HG02763 (cell line): Measurements from ENCODE around the gene MAPK13.

Experiments used
- ATAC-seq: cut with Tn5 transposase; IDR thresholded peaks from one replicate; pipeline ENCODE4 v1.9.1; 2021; ENCODE audit warnings: mild to moderate bottlenecking, moderate library complexity; ENCODE audit not compliant: unreplicated experiment

MAPK13 gene

DNA sequence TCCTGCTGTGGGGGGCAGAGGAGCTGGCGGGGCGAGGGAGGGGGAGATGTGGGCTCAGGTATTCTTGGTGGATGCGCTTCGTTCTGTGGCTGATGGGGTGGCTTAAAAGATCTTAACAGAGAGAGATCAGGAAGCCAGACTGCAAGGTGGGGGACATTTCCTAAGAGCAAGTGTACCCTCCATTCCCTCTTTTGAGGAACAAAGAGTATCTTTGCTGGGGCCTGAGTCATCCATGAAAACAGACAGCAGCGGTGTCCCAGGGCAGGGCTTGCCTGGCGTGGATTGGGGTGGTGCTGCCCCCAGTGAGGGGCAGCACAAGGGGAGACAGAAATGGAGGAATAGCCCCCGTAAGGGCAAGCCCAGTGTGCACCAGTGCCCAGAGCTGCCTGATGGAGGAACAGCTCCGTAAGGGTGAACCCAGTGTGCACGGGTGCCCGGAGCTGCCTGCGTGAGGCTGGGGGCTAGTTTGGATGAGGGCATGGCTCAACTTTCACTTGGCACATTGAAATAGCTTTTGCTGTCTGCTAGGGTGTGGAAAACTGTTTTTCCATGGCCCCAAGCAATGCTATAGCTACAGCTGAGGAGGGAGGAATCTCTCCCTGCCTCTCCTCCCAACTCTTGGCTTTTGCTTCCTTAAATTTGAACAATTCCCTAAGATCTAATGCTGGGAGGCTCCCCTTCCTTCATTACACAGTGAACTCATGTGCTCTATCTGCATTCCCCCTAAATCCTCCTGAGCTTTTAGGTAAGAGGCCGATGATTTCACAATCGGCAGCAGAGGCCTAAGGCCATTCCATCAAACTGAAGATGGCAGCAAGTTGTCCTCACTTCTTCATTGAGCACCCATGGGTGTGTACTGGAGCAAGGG lies 12.9 kb downstream of the MAPK13 start:
- no peak for ATAC-seq

DNA sequence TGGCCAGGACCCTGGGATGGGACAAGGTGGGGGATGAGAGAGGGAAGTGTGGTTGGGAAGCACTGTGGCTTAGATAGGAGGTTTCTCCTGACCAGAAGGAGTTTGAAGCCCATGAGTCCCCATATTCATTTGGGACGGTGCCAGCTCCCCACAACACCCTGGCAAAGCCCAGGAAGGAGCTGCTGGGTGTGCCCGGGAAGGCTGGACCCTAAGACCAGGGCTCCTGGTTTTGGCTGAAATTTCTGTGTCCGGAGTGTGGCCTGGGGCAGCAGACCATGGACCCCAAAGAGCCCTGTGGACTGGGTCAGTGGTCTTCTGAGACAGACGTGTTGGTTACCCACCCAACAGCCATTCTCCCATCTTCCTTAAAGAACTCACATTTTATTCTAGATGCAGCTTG lies 15.2 kb downstream of the MAPK13 start:
- no peak for ATAC-seq

DNA sequence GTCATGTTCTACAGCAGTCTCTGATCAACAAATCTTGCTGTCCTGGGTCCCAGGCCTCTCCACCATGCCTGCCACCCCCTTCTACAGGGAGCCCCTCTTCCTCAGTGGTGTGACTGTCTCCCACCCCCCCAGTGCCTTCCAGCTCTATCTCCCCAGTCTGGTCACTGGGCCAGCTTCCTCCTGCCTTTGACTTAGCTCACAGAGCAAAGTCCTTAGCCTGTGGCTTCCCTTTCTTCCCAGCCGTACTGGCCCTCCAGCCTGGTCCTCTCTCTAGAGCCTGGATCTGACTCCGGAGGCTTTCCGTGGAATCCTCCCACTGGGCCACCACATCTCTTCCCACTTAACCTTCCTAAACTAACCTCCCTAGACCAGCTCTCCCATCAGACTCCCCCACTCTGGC lies 17.0 kb downstream of the MAPK13 start:
- ATAC-seq, result no peak

DNA sequence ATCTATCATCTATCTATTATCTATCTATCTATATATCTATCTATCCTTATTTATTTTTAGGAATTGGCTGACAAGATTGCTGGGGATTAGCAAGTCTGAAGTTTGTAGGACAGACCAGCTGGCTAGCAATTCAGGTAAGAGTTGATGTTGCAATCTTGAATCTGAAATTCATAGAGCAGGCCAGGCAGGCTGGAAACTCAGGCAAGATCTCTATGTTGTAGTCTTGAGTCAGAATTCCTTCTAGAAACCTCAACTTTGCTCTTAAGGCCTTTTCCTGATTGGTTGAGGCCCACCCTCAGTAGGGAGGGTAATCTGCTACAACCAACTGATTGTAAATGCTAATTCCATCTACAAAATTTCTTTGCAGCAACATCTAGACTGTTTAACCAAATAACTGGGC lies 19.2 kb downstream of the MAPK13 start:
- ATAC-seq, result no peak

DNA sequence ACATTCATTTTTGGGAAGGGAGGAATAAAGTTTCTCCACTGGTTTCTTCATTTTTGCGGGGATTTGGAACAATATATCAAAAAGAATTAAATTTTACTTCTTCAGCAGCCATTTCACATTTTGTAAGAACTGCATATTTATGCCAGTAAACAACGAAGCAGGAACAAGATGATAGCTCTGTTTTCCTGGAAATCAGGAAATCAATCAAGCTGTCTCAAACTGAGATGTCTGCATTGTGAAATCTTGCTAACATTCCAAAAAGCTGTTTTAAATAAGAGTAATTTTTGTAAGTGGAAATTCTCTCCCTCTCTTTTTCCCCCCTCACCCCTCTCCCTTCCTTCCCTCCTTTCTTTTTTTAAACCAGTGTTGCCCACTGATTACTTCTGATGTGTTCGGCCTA lies 20.0 kb downstream of the MAPK13 start:
- no peak for ATAC-seq

DNA sequence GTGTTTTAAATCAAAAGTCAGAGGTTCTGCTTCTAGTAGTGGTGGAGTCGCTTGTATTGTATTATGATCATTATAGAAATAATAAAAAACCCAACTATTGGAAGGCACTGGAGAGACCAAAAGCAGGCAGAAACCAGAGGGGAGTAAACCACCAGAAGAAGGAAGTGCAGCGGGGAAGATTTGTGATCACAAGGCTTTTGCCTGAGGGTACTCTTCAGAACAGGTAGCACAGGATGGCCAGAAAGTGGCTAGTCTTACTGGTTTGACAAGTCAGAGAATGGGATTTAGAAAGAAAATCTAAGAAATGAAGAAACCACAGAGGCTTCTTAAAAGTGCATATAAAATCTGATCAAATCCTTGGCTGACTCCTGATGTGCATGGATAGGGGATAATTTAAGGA lies 24.0 kb downstream of the MAPK13 start:
- no peak for ATAC-seq

DNA sequence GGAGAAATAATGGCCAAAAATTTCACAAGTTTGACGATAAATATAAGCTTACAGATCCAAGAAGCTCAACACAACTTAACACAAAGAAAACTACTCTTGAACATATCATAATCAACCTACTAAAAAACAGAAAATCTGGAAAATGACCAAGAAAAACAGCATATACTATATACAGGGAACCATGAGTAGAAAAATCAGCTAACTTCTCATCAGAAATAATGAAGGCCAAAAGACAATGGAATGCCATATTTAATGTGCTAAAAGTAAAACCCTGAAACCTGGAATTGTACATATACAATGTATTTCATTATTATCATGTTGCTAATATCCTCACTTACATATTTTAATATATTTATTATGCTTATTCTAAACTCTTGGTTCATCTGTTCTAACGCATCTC lies 25.3 kb downstream of the MAPK13 start:
- no peak for ATAC-seq

DNA sequence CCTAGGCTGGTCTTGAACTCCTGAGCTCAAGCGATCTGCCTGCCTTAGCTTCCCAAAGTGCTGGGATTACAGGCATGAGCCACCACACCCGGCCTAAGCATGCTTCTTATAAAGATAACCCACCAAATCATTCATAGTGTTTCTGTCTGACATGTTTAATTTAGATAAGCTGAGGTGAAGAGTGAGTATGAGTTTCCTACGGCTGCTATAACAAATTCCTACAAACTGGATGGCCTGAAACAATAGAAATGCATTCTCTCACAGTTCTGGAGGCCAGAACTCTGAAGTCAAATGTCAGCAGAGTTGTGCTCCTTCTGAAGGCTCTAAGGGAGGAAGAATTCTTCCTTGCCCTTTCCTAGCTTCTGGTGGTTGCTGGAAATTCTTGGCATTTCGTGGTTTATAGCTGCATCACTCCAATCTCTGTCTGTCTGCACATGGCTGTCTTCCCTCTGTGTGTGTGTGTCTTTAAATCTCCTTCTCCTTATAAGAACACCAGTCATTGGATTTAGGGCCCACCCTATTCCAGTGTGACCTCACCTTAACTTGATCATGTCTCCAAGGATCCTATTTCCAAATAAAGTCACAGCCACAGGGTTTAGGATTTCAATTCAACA lies 29.9 kb downstream of the MAPK13 start:
- ATAC-seq, result no peak

DNA sequence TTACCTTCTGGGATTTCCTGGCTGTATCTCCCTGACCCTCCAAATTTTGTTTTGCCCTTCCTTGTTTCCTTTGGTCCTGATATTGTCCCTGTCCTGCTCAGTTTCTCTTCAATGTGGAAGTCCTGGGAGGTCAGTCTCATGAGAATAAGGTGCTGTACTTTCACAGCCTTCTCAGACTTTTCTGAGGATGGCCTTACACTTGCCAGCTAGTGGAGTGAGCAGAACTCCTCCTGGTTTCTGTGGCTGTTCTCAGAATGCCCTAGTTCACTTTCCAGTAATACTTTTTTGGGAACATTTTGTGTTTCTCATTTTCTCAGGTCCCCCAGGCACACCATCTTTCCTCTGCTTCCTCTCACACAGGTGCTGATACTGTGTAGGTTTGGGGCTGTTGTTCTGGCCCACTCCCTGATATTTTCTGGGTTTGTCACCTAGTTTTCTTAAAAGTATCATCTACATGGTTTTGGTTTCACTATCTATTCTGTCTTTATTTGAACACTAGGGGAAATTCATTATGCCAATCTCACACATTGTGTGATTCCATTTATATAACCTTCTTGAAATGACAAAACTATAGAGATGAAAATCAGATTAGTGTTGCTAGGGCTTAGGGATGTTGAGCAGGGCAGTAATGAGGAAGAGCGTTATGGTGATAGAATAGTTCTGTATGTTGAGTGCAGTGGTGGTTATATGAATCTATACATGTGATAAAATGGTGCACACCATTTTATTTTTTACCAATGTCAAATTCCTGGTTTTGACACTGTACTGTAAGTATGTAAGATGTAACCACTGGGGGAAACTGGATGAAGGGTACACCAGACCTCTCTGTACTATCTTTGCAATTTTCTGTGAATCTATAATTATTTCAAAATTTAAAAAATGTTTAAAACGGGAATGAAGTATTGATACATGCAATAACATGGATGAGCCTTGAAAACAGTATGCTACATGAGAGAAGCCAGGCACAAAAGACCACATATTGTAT lies 39.0 kb downstream of the MAPK13 start:
- ATAC-seq, result no peak

DNA sequence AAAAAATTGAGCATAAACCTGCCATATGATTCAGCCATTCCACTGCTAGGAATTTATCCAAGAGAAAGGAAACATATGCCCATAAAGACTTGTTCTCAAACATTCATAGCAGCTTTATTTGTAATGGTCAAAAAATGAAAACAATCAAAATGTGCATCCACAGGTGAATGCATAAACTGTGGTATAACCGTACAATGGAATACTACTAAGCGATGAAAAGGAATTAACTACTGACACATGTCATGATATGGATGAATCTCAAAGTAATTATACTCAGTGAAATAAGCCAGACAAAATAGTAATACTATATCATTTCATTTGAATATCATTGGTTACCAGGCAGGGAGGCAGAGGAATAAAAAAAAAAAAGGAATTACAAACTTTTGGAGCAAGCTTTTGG lies 40.4 kb downstream of the MAPK13 start:
- no peak for ATAC-seq

DNA sequence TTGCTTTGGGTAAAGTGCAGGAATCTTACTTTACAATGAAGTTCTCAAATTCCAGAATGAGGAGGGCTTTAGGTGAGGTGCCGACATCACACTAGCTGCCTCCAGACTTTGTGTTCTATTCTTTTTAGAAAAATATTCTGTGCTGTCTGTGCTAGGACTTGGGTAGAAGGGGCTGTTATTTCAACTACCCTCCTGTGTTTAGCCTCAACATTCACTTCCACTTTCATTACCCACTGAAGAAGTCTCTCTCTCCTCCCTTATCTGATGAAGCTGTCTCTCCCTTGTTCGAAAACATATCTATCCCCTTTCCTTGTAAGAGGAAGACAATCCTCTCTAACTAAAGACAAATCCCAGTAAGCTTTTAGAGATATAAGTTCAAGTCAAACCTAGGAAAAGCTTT lies 41.3 kb downstream of the MAPK13 start:
- ATAC-seq, result no peak

DNA sequence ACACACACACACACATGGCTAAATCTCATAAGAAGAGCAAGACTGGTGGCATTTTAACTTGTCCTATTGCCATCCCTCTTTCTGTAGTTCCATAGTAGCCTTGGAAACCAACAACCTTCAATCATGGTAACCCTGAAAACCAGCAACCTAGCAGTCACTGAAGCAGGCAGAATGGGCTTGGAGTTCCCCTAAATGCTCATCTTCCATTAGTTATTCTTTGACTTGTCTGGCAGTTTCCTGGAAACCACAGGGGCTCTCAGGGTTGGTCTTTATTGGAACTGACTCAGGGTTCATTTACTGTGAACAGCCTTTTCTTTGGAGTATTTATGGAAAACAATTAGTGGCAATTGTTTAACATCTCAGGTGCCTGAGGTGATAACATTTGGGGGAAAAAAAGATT lies 46.9 kb downstream of the MAPK13 start:
- no peak for ATAC-seq

DNA sequence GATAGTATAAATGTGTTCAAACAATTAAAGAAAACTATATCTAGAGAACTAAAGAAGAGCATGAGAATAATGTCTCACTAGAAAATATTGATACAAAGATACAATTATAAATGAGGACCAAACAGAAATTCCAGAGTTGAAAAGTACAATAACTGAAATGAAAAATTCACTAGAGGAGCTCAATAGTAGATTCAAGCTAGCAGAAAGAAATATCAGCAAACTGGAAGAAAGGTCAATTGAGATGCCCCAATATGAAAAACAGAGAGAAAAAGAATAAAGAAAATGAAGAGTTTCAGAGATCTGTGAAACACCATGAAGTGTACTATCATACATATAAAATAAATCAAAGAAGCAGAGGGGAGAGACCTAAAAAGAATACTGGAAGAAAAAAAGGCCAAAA lies 48.2 kb downstream of the MAPK13 start:
- no peak for ATAC-seq

DNA sequence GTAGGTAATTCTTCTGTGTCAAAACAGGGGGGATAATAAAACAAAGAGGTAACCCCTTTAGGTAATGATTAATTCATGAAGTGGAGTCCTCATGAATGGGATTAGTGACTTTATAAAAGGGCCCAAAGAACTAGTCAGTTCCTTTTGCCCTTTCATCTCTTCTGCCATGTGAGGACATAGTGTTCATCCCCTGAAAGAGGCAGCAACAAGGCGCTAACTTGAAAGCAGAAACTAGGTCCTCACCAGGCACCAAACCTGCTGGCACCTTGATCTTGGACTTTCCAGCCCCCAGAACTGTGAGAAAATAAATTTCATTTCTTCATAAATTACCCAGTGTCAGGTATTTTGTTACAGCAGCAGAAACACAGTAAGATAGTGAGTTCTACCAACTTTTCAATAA lies 49.8 kb downstream of the MAPK13 start:
- ATAC-seq, result no peak

DNA sequence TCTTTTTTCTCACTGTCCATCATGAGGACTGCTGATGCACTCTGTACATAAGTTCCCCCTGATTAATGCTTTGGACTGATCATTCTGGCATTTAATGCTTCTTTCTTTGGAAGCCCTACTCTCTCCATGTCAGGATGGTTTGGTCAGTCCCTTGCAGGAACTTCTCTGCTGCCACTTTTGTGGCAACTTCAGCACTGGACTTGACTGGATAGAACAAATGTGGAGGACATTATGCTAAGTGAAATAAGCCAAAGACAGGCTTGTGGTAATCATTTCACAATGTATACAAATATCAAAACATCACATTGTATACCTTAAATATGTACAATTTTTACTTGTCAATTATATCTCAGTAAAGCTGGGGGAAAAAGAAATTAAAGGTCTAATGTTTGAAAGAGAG lies 54.0 kb downstream of the MAPK13 start:
- no peak for ATAC-seq

DNA sequence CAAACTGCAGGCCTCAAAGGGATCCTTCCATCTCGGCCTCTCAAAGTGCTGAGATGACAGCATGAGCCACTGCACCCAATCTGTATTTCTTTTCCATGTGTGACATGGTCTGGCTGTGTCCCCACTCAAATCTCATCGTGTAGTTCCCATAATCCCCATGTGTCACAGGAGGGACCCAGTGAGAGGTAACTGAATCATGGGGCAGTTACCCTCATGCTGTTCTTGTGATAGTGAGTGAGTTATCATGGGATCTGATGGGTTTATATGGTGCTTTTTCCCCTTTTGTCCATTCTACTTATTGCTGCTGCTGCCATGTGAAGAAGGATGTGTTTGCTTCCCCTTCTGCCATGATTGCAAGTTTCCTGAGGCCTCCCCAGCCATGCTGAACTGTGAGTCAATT lies 55.9 kb downstream of the MAPK13 start:
- ATAC-seq, result no peak

DNA sequence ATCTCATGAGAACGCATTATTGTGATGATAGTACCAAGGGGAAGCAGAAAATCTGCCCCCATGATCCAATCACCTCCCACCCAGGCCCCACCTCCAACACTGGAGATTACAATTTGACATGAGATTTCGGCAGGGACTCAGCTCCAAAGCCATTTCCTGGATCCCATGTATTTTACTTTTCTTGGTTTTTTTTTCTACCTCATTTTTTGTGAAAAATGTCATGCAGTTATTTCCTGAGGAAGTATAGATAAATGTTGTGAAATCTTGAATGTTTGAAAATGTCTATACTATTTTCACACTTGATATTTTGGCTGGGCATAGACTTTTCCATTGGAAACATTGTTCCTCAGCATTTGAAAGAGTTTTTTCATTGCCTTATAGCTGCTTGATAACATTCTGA lies 57.1 kb downstream of the MAPK13 start:
- ATAC-seq, result no peak
